Testis (tissue), 3 donors: ENCODE results near the gene FMOD. TPM values are rescaled to one million over a fixed set of nuclear protein-coding genes. Genes with fewer than 3 reads are reported as not detected.
A peak's percentile ranks its signal among the peaks of the same experiment; 100 is the strongest.

Experiments
- DNase-seq: peaks from one replicate; pipeline ENCODE4 v3.0.0-alpha.2; 2019
- H3K27ac ChIP-seq, 2 donors: fragments of 200-600 bp; sonication (generic); one replicate each; pipeline ENCODE4 v1.5.1; 2019
- H3K27me3 ChIP-seq: fragments of 200-600 bp; sonication (generic); one replicate; pipeline ENCODE4 v1.5.1; 2019
- H3K36me3 ChIP-seq: fragments of 200-600 bp; sonication (generic); one replicate; pipeline ENCODE4 v1.5.1; 2017; ENCODE audit warnings: low read depth; ENCODE audit errors: missing control alignments
- H3K4me1 ChIP-seq: fragments of 200-600 bp; sonication (generic); one replicate; pipeline ENCODE4 v1.5.1; 2019
- H3K4me3 ChIP-seq, 2 donors: fragments of 200-600 bp; sonication (generic); one replicate each; pipeline ENCODE4 v1.5.1; 2017 to 2019
- H3K9me3 ChIP-seq: fragments of 200-600 bp; sonication (generic); one replicate; pipeline ENCODE4 v1.5.1; 2017
- CTCF ChIP-seq, 3 experiments: fragments of 450-650 bp in 2 of 3; fragments of 200-600 bp in 1 of 3; sonication (generic) in 1 of 3; IDR thresholded peaks; one replicate each; pipeline ENCODE4 v1.5.1; 2016 to 2019; ENCODE audit warnings: antibody characterized with exemption in 3 of 3, mild to moderate bottlenecking in 2 of 3, moderate library complexity in 1 of 3
- POLR2A ChIP-seq: fragments of 450-650 bp; IDR thresholded peaks from one replicate; pipeline ENCODE4 v1.6.1; 2017; ENCODE audit warnings: antibody characterized with exemption, mild to moderate bottlenecking, moderate library complexity
- WGBS, 2 donors: methylation state at CpG; one replicate each; pipeline ENCODE4 v1.1.5; 2018; 5-methylcytosine and 5-hydroxymethylcytosine counted together
- intact Hi-C: fragments of 100-400 bp; cut with DNase I; formaldehyde crosslinking; loops from one replicate; pipeline ENCODE4 v1.15.1; 2023; ENCODE audit warnings: low total_unique reads
- polyA plus RNA-seq: library from polyadenylated mRNA; stranded (reverse); fragments of 350-450 nt; fragmentation: Illumina TruSeq; extraction: RNeasy Lipid Tissue Mini Kit (QIAGEN cat#74804); gene quantifications from one replicate; pipeline ENCODE4 v1.2.3, GENCODE V29; 2014; ENCODE audit warnings: low read depth, low replicate concordance; ENCODE audit not compliant: insufficient read depth
- total RNA-seq, 2 donors: library from RNA; depleted of rRNA; stranded (reverse); fragments of >200 nt; gene quantifications; one replicate each; pipeline ENCODE4 v1.2.3, GENCODE V29; 2016

FMOD gene
- total and polyA plus RNA-seq, 3 donors from 2014 or later = 5.2 to 26.4 (median 9.5) TPM

GRCh38 chr1:203325418-203326091, 25.4 kb downstream of the FMOD start:
- TF ChIP-seq POLR2A (no peak), CTCF (IDR thresholded peaks at IDR 0.05) (no peak)
- WGBS, 2 donors = 57 to 58% methylated on average over 13 of the region's 13 CpGs
- no peak overlapping the region for H3K4me3 ChIP-seq
- intact Hi-C loops = loop anchor here (5.0 kb wide), 1 partner anchor 53 kb away; no protein-coding TSS in a partner anchor
- peak overlapping the region in 1 of 2 donors; percentile 91 for H3K27ac ChIP-seq
- no peaks in the 10 kb centered on the region for H3K9me3 ChIP-seq
- H3K27me3 ChIP-seq = no peaks in the 10 kb centered on the region
- no peaks in the 10 kb centered on the region for H3K36me3 ChIP-seq
- peaks cover 20% of the 10 kb centered on the region for H3K4me1 ChIP-seq
- DNase-seq = peak; percentile 61

GRCh38 chr1:203325026-203325417, 25.9 kb downstream of the FMOD start:
- Histone ChIP-seq H3K36me3 (no peaks in the 10 kb centered on the region), H3K9me3 (no peaks in the 10 kb centered on the region), H3K27me3 (no peaks in the 10 kb centered on the region), H3K4me1 (peaks cover 20% of the 10 kb centered on the region), H3K4me3 (no peak overlapping the region), H3K27ac (peak overlapping the region in 1 of 2 donors; percentile 91)
- intact Hi-C loops = loop anchor here (5.0 kb wide), 1 partner anchor 53 kb away; no protein-coding TSS in a partner anchor
- DNase-seq = no peak
- TF ChIP-seq POLR2A (no peak), CTCF (IDR thresholded peaks at IDR 0.05) (no peak)
- 66 to 74% methylated on average over 4 to 5 of the region's 5 CpGs for WGBS, 2 donors

- 71 to 81% methylated on average over 13 to 15 of the region's 15 CpGs for WGBS, 2 donors
- H3K9me3 ChIP-seq = no peaks in the 10 kb centered on the region
- H3K4me3 ChIP-seq = no peak overlapping the region
- H3K27ac ChIP-seq = peak overlapping the region in 1 of 2 donors; percentile 91
- intact Hi-C loops = loop anchor here (5.0 kb wide), 1 partner anchor 52 kb away; no protein-coding TSS in a partner anchor
- H3K36me3 ChIP-seq = no peaks in the 10 kb centered on the region
- TF ChIP-seq POLR2A (no peak), CTCF (IDR thresholded peaks at IDR 0.05) (no peak)
- no peaks in the 10 kb centered on the region for H3K27me3 ChIP-seq
- DNase-seq = no peak
- peaks cover 20% of the 10 kb centered on the region for H3K4me1 ChIP-seq
Measured at GRCh38 chr1:203324105-203325025, 26.6 kb downstream of the FMOD start.

GRCh38 chr1:203323587-203323986, 27.3 kb downstream of the FMOD start:
- H3K4me1 ChIP-seq = peaks cover 20% of the 10 kb centered on the region
- DNase-seq = no peak
- no peak overlapping the region for H3K4me3 ChIP-seq
- H3K27ac ChIP-seq = peak overlapping the region in 1 of 2 donors; percentile 91
- TF ChIP-seq POLR2A (no peak), CTCF (IDR thresholded peaks at IDR 0.05) (no peak)
- 63 to 73% methylated on average over 3 of the region's 3 CpGs for WGBS, 2 donors
- H3K27me3 ChIP-seq = no peaks in the 10 kb centered on the region
- intact Hi-C loops = no loop called here
- no peaks in the 10 kb centered on the region for H3K9me3 ChIP-seq
- H3K36me3 ChIP-seq = no peaks in the 10 kb centered on the region
